Tibial nerve (tissue), 4 donors: ENCODE results near the gene SLC14A1.

Experiments
- EP300 ChIP-seq, 2 donors: sonication (generic); formaldehyde crosslinking; IDR thresholded peaks; one replicate each; pipeline ENCODE4 v1.6.1; 2017; ENCODE audit warnings: antibody characterized with exemption in 2 of 2, mild to moderate bottlenecking in 1 of 2
- POLR2A ChIP-seq, 2 donors: fragments of 450-650 bp; IDR thresholded peaks; one replicate each; pipeline ENCODE4 v1.6.1; 2017; ENCODE audit warnings: antibody characterized with exemption in 2 of 2, mild to moderate bottlenecking in 2 of 2, moderate library complexity in 2 of 2
- TF ChIP-seq, protein P1 (sequence below), 5 experiments: fragments of 200-600 bp in 3 of 5; fragments of 450-650 bp in 2 of 5; sonication (generic) in 3 of 5; IDR thresholded peaks; one replicate each; pipeline ENCODE4 v1.5.1; 2016 to 2019; ENCODE audit warnings: antibody characterized with exemption in 5 of 5, mild to moderate bottlenecking in 3 of 5, moderate library complexity in 2 of 5

DNA sequence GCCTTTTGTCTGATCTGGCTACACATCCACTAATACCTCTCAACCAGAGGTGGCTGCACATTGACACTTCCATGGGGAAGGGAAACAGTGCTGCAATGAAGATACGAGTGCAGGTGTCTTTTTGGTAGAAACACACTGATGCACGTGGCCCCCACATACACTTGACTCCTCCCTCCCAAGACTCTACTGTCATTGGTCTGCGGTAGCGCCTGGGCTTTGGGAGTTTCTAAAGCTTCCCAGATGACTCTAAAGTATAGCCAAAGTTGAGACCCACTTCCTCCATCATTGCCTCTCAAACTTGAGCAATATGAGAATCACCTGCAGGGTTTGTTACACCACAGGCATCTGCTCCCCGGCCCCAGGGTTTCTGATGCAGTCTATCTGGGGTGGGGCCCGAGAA is 11.0 kb downstream of the SLC14A1 start:
- TF ChIP-seq, protein P1, sequence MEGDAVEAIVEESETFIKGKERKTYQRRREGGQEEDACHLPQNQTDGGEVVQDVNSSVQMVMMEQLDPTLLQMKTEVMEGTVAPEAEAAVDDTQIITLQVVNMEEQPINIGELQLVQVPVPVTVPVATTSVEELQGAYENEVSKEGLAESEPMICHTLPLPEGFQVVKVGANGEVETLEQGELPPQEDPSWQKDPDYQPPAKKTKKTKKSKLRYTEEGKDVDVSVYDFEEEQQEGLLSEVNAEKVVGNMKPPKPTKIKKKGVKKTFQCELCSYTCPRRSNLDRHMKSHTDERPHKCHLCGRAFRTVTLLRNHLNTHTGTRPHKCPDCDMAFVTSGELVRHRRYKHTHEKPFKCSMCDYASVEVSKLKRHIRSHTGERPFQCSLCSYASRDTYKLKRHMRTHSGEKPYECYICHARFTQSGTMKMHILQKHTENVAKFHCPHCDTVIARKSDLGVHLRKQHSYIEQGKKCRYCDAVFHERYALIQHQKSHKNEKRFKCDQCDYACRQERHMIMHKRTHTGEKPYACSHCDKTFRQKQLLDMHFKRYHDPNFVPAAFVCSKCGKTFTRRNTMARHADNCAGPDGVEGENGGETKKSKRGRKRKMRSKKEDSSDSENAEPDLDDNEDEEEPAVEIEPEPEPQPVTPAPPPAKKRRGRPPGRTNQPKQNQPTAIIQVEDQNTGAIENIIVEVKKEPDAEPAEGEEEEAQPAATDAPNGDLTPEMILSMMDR (IDR thresholded peaks at IDR 0.05), result no peak
- TF ChIP-seq POLR2A (IDR thresholded peaks at IDR 0.05), result no peak
- TF ChIP-seq EP300 (IDR thresholded peaks at IDR 0.05), result no peak
